SK-N-MC (cell line): ENCODE data around the gene MTSS2.

Source experiments
- EZH2 ChIP-seq: fragments of 200-600 bp; sonication (generic); IDR thresholded peaks from one replicate; pipeline ENCODE4 v1.6.1; 2017; ENCODE audit warnings: antibody characterized with exemption
- FOXP2 ChIP-seq: optimal IDR thresholded peaks from 2 replicates; pipeline ENCODE3; 2011; ENCODE audit warnings: mild to moderate bottlenecking, moderate library complexity; ENCODE audit not compliant: insufficient read depth; ENCODE audit errors: extremely low read length, control extremely low read depth
- POLR2AphosphoS5 ChIP-seq: IDR thresholded peaks from 2 replicates; pipeline ENCODE4 v1.6.1; 2012; ENCODE audit warnings: mild to moderate bottlenecking, low read depth, low read length, borderline replicate concordance

DNA sequence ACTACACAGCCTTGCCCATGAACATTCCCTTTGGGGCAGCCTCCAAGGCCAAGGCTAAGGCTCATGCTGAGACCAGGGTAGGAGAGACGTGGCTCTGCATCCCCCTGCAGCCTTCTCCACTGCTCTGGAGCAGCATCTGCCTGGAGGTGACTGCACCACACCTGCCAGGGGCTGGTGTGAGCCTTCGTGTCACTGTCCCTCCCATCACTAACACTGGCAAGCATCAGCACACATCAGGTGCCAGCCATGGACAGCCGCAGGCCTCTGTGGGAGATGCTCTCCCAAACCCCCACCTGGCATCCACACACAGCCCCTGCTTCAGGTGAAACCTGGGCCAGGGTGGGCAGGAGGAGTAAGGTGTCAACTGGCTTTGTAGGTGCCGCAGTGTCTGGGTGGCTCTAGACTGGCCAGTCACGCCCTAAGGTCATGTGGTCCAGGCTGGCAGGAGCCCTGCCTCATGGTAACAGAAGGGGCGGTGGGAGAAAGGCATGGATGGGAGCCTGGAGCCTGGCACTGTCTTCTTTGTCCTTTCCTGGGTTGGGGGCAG is 18.1 kb upstream of the MTSS2 start:
- TF ChIP-seq POLR2AphosphoS5: no peak
- no peak for TF ChIP-seq EZH2
- no peak for TF ChIP-seq FOXP2
